ENCODE data around the gene ZBTB4. TPM values are rescaled to one million over a fixed set of nuclear protein-coding genes. Genes with fewer than 3 reads are reported as not detected.

ZBTB4 gene
- total RNA-seq, 1 experiment from 2014 or later, result 14.4 TPM

DNA sequence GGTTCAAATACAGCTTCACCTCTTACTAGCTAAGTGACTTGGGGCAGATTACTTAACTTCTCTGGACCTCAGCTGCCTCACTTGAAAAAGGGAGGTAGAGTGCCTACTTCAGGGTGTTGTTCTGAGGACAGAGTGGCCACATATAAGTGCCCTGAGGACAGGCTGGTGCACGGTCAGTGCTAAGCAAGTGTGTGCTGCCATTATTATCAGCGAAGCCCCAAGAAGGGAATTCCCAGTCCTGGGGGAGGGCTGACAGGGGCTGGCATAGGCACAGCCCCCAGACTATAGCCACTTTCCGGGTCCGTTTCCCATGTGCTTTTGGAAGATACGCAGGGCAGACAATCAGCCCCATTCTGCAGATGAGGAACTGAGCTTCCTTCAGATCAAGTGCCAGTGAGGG is 2.5 kb downstream of the ZBTB4 start:
- no CpG with 5 or more reads among the region's 5 CpGs for WGBS (ENCODE audit: extremely low coverage, insufficient read length, low lambda C conversion rate)
- H3K27ac ChIP-seq (ENCODE audit: insufficient read length, low read depth, low read length), result no peak overlapping the region
- TF ChIP-seq CTCF (conservative IDR thresholded peaks at IDR 0.05), result no peak
- no peaks in the 10 kb centered on the region; a peak in 1 of 5 replicates for H3K9me3 Mint-ChIP-seq
- H3K27ac Mint-ChIP-seq, result no peak overlapping the region
- H3K14ac ChIP-seq (ENCODE audit: insufficient read depth, low read length), result no peak overlapping the region
- no peak overlapping the region for H2BK20ac ChIP-seq (ENCODE audit: low read depth, low read length, poor library complexity, severe bottlenecking)
- H3K36me3 Mint-ChIP-seq (ENCODE audit: insufficient read depth in 1 of 3, low read depth in 3 of 3), result peaks cover 0 to 4% (median 0%) of the 10 kb centered on the region in 3 experiments; a peak in 1 of 7 replicates
- H3K4me3 Mint-ChIP-seq, result no peak overlapping the region
- H3K4me1 ChIP-seq (ENCODE audit: insufficient read depth, low read length), result peaks cover 8% of the 10 kb centered on the region; the same call in 1 of the 2 replicates
- H2BK12ac ChIP-seq (ENCODE audit: insufficient read length, low read depth, low read length), result no peak overlapping the region
- no peak overlapping the region for H2AK5ac ChIP-seq (ENCODE audit: insufficient read length, low read length)
- no peak overlapping the region for H3K4me2 ChIP-seq (ENCODE audit: insufficient read depth, insufficient read length, low read length)
- no peak overlapping the region for H4K5ac ChIP-seq (ENCODE audit: insufficient read length, low read depth, low read length)
- H3K9me3 ChIP-seq (ENCODE audit: control insufficient read depth, low read depth, low read length), result no peaks in the 10 kb centered on the region
- H3K23me2 ChIP-seq (ENCODE audit: insufficient read length, low read depth, low read length, poor library complexity, severe bottlenecking), result peaks cover 4% of the 10 kb centered on the region
- H3K79me1 ChIP-seq (ENCODE audit: insufficient read depth, low read depth, low read length, poor library complexity, severe bottlenecking), result peaks cover 3% of the 10 kb centered on the region
- H3K23ac ChIP-seq (ENCODE audit: insufficient read length, low read depth, low read length), result no peak overlapping the region
- H3K27me3 ChIP-seq (ENCODE audit: insufficient read depth, low read length), result no peaks in the 10 kb centered on the region
- no peak overlapping the region for H3K18ac ChIP-seq (ENCODE audit: insufficient read length, low read depth, low read length)
- no peak overlapping the region for H2BK5ac ChIP-seq (ENCODE audit: insufficient read length, low read length)
- peaks cover 6% of the 10 kb centered on the region for H4K20me1 ChIP-seq (ENCODE audit: control insufficient read depth, insufficient read depth, insufficient read length)
- H2AFZ ChIP-seq (ENCODE audit: low read length), result no peak overlapping the region
- no peak overlapping the region for H3K56ac ChIP-seq (ENCODE audit: insufficient read length, low read depth, low read length)
- no peaks in the 10 kb centered on the region; the same call in 1 of the 2 replicates for H3K27me3 Mint-ChIP-seq (ENCODE audit: low read depth)
- no peak overlapping the region for H3T11ph ChIP-seq (ENCODE audit: low read length)
- H3K9ac ChIP-seq (ENCODE audit: extremely low read depth, insufficient read length, low read length), result peak overlapping the region; percentile 29
- no peak overlapping the region for H4K8ac ChIP-seq (replicated peaks; ENCODE audit: insufficient read length, low read depth, low read length)
- no peak overlapping the region for H2BK120ac ChIP-seq (ENCODE audit: low read depth, low read length, poor library complexity, severe bottlenecking)
- no peak for DNase-seq
- H2BK15ac ChIP-seq (ENCODE audit: low read depth, low read length), result no peak overlapping the region
- H3K4me1 Mint-ChIP-seq, result peaks cover 39 to 40% of the 10 kb centered on the region in 2 experiments
- H4K91ac ChIP-seq (ENCODE audit: insufficient read length, low read depth, low read length), result no peak overlapping the region
- H3K79me2 ChIP-seq (ENCODE audit: insufficient read depth, low read length), result peaks cover 5% of the 10 kb centered on the region; the same call in 1 of the 2 replicates
- H3K4ac ChIP-seq (ENCODE audit: low read depth, low read length), result no peak overlapping the region
